ENCODE results near the gene NUP205. TPM values are rescaled to one million over a fixed set of nuclear protein-coding genes. Genes with fewer than 3 reads are reported as not detected.
A peak's percentile ranks its signal among the peaks of the same experiment; 100 is the strongest.

NUP205 gene
- total and polyA plus RNA-seq, 2 of the 13 experiments (the other 11 are each of a cell fraction or from before 2014, with no cell fraction given): 46.2 to 87.2 TPM

DNA sequence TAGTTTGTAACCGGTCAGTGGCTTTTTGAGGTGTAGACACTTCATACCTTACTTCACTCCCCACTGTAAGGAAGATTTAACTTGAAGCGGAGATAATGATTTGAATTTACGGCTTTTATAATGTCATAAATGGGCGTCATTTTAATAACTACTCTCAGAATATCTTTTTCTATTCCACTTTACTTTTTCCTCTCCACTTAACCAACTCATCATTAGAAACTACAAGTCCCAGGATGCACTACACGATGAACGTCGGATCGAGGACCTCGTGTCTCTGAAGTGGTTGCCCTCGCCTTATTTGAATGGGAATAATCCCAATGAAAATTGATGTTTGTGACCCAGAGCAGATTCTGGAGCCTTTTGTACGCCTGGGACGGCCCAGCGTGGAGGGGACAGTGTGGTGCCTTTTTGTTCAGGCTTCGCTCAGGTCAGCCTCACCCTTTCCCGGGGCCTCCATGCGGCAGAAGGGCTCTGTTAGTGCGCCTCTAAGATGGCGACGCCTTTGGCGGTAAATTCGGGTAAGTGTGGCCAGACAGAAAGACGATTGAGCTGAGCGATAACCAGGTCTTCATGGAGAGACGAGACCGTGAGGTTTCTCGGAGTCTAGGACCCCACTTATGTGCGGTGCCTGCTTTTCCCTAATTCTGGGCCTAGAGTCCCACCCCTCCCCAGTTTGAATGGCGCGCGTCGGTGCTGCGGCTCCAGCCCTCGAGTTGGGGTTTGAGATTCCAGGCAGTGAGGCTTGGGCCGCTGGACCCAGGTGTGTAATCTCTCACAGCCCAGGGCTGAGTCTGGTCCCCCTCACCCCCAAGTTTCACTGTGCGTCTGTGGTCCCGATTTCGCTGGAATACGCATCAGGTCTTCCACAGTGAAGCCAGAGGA is at the start of gene NUP205 (continued):
- TF ChIP-seq, protein P1, sequence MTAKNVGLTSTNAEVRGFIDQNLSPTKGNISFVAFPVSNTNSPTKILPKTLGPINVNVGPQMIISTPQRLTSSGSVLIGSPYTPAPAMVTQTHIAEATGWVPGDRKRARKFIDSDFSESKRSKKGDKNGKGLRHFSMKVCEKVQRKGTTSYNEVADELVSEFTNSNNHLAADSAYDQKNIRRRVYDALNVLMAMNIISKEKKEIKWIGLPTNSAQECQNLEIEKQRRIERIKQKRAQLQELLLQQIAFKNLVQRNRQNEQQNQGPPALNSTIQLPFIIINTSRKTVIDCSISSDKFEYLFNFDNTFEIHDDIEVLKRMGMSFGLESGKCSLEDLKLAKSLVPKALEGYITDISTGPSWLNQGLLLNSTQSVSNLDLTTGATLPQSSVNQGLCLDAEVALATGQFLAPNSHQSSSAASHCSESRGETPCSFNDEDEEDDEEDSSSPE (CRISPR knock-in tag; IDR thresholded peaks at IDR 0.05): peak; percentile 95
- TF ChIP-seq SETDB1 (CRISPR knock-in tag; IDR thresholded peaks at IDR 0.05; ENCODE audit: borderline replicate concordance) (no peak), ZNF589 (CRISPR knock-in tag; conservative IDR thresholded peaks at IDR 0.05) (0 out of 2 replicates have a peak, but pooled peaks have one; percentile 37), BORCS8-MEF2B (CRISPR knock-in tag; IDR thresholded peaks at IDR 0.05) (peak; percentile 58; the same call in 1 of the 2 replicates), CBX2 (IDR thresholded peaks at IDR 0.05; ENCODE audit: low read depth, low read length) (no peak), CBX2 (CRISPR knock-in tag; IDR thresholded peaks at IDR 0.05; ENCODE audit: low read depth) (no peak), MAZ (IDR thresholded peaks at IDR 0.05; ENCODE audit: borderline replicate concordance, low read depth, low read length) (no peak), MAZ (CRISPR knock-in tag; IDR thresholded peaks at IDR 0.05; ENCODE audit: low read depth) (peak; percentile 46; the same call in 1 of the 2 replicates), SMAD3 (CRISPR knock-in tag; IDR thresholded peaks at IDR 0.05) (peak; percentile 75), ZNF567 (CRISPR knock-in tag; IDR thresholded peaks at IDR 0.05; ENCODE audit: borderline replicate concordance) (no peak; the same call in 1 of the 2 replicates), SKIL (CRISPR knock-in tag; IDR thresholded peaks at IDR 0.05; ENCODE audit: borderline replicate concordance) (no peak), KAT8 (CRISPR knock-in tag; IDR thresholded peaks at IDR 0.05) (peak; percentile 93), NFIB (CRISPR knock-in tag; IDR thresholded peaks at IDR 0.05; ENCODE audit: borderline replicate concordance) (no peak), SP1 (IDR thresholded peaks at IDR 0.05) (no peak), SP1 (CRISPR knock-in tag; IDR thresholded peaks at IDR 0.05) (no peak), ZNF296 (CRISPR knock-in tag; conservative IDR thresholded peaks at IDR 0.05) (no peak)
- TF ChIP-seq, protein P2, sequence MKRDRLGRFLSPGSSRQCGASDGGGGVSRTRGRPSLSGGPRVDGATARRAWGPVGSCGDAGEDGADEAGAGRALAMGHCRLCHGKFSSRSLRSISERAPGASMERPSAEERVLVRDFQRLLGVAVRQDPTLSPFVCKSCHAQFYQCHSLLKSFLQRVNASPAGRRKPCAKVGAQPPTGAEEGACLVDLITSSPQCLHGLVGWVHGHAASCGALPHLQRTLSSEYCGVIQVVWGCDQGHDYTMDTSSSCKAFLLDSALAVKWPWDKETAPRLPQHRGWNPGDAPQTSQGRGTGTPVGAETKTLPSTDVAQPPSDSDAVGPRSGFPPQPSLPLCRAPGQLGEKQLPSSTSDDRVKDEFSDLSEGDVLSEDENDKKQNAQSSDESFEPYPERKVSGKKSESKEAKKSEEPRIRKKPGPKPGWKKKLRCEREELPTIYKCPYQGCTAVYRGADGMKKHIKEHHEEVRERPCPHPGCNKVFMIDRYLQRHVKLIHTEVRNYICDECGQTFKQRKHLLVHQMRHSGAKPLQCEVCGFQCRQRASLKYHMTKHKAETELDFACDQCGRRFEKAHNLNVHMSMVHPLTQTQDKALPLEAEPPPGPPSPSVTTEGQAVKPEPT (CRISPR knock-in tag; IDR thresholded peaks at IDR 0.05; ENCODE audit: low read depth): 0 out of 2 replicates have a peak, but pooled peaks have one; percentile 54
- TF ChIP-seq, protein P3, sequence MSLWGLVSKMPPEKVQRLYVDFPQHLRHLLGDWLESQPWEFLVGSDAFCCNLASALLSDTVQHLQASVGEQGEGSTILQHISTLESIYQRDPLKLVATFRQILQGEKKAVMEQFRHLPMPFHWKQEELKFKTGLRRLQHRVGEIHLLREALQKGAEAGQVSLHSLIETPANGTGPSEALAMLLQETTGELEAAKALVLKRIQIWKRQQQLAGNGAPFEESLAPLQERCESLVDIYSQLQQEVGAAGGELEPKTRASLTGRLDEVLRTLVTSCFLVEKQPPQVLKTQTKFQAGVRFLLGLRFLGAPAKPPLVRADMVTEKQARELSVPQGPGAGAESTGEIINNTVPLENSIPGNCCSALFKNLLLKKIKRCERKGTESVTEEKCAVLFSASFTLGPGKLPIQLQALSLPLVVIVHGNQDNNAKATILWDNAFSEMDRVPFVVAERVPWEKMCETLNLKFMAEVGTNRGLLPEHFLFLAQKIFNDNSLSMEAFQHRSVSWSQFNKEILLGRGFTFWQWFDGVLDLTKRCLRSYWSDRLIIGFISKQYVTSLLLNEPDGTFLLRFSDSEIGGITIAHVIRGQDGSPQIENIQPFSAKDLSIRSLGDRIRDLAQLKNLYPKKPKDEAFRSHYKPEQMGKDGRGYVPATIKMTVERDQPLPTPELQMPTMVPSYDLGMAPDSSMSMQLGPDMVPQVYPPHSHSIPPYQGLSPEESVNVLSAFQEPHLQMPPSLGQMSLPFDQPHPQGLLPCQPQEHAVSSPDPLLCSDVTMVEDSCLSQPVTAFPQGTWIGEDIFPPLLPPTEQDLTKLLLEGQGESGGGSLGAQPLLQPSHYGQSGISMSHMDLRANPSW (CRISPR knock-in tag; IDR thresholded peaks at IDR 0.05; ENCODE audit: borderline replicate concordance): no peak
- TF ChIP-seq, protein P4, sequence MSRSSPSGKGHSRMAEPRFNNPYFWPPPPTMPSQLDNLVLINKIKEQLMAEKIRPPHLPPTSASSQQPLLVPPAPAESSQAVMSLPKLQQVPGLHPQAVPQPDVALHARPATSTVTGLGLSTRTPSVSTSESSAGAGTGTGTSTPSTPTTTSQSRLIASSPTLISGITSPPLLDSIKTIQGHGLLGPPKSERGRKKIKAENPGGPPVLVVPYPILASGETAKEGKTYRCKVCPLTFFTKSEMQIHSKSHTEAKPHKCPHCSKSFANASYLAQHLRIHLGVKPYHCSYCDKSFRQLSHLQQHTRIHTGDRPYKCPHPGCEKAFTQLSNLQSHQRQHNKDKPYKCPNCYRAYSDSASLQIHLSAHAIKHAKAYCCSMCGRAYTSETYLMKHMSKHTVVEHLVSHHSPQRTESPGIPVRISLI (CRISPR knock-in tag; IDR thresholded peaks at IDR 0.05; ENCODE audit: borderline replicate concordance): no peak; the same call in 1 of the 2 replicates

Measured in HepG2 (cell line).